ENCODE data around the gene DR1. TPM values are rescaled to one million over a fixed set of nuclear protein-coding genes. Genes with fewer than 3 reads are reported as not detected.
"Not testable (repeated sequence)": the region's sequence is repeated elsewhere in the genome, so short reads cannot be mapped to it uniquely, and the experiment has no call there.

The DR1 gene
- total RNA-seq, 2 donors from 2014 or later = 56.7 to 87.0 TPM

- H3K36me3 Mint-ChIP-seq (ENCODE audit: low read depth); H3K27me3 Mint-ChIP-seq; H3K4me1 Mint-ChIP-seq; H3K4me3 Mint-ChIP-seq; ATAC-seq (replicated peaks); H3K27ac Mint-ChIP-seq: not testable (repeated sequence)
- peaks cover 17% of the 10 kb centered on the region for H3K9me3 Mint-ChIP-seq
Measured at GRCh38 chr1:93386268-93386667, 40.6 kb downstream of the DR1 start.

GRCh38 chr1:93394514-93394913 lies 48.8 kb downstream of the DR1 start:
- H3K4me3 Mint-ChIP-seq = no peak overlapping the region
- ATAC-seq (replicated peaks) = no peak
- H3K27me3 Mint-ChIP-seq = no peaks in the 10 kb centered on the region
- H3K36me3 Mint-ChIP-seq (ENCODE audit: low read depth) = no peaks in the 10 kb centered on the region
- no peaks in the 10 kb centered on the region for H3K4me1 Mint-ChIP-seq
- no peaks in the 10 kb centered on the region for H3K9me3 Mint-ChIP-seq
- H3K27ac Mint-ChIP-seq = no peak overlapping the region

- H3K36me3 Mint-ChIP-seq (ENCODE audit: low read depth) = no peaks in the 10 kb centered on the region
- H3K4me3 Mint-ChIP-seq = no peak overlapping the region
- ATAC-seq (replicated peaks) = no peak
- H3K9me3 Mint-ChIP-seq = no peaks in the 10 kb centered on the region
- no peaks in the 10 kb centered on the region for H3K27me3 Mint-ChIP-seq
- no peak overlapping the region for H3K27ac Mint-ChIP-seq
- H3K4me1 Mint-ChIP-seq = no peaks in the 10 kb centered on the region
Measured at GRCh38 chr1:93395195-93395594, 49.5 kb downstream of the DR1 start.

- no peaks in the 10 kb centered on the region for H3K36me3 Mint-ChIP-seq (ENCODE audit: low read depth)
- no peaks in the 10 kb centered on the region for H3K4me1 Mint-ChIP-seq
- no peaks in the 10 kb centered on the region for H3K9me3 Mint-ChIP-seq
- H3K4me3 Mint-ChIP-seq = no peak overlapping the region
- no peak for ATAC-seq (replicated peaks)
- H3K27ac Mint-ChIP-seq = no peak overlapping the region
- H3K27me3 Mint-ChIP-seq = peaks cover 3% of the 10 kb centered on the region
Measured at GRCh38 chr1:93399781-93400180, 54.1 kb downstream of the DR1 start.

GRCh38 chr1:93408203-93408602 lies 62.5 kb downstream of the DR1 start:
- ATAC-seq (replicated peaks) = no peak
- H3K4me3 Mint-ChIP-seq = no peak overlapping the region
- H3K27me3 Mint-ChIP-seq = peaks cover 10% of the 10 kb centered on the region
- no peaks in the 10 kb centered on the region for H3K4me1 Mint-ChIP-seq
- H3K36me3 Mint-ChIP-seq (ENCODE audit: low read depth) = no peaks in the 10 kb centered on the region
- H3K9me3 Mint-ChIP-seq = peaks cover 7% of the 10 kb centered on the region
- H3K27ac Mint-ChIP-seq = no peak overlapping the region

- ATAC-seq (replicated peaks) = no peak
- H3K4me3 Mint-ChIP-seq = no peak overlapping the region
- peaks cover 8% of the 10 kb centered on the region for H3K27me3 Mint-ChIP-seq
- H3K4me1 Mint-ChIP-seq = no peaks in the 10 kb centered on the region
- no peaks in the 10 kb centered on the region for H3K36me3 Mint-ChIP-seq (ENCODE audit: low read depth)
- H3K9me3 Mint-ChIP-seq = peaks cover 7% of the 10 kb centered on the region
- no peak overlapping the region for H3K27ac Mint-ChIP-seq
Measured at GRCh38 chr1:93411000-93411399, 65.3 kb downstream of the DR1 start.

GRCh38 chr1:93414749-93415148 lies 69.0 kb downstream of the DR1 start:
- peaks cover 3% of the 10 kb centered on the region for H3K27me3 Mint-ChIP-seq
- no peak overlapping the region for H3K4me3 Mint-ChIP-seq
- no peaks in the 10 kb centered on the region for H3K4me1 Mint-ChIP-seq
- H3K9me3 Mint-ChIP-seq = no peaks in the 10 kb centered on the region
- H3K27ac Mint-ChIP-seq = no peak overlapping the region
- no peaks in the 10 kb centered on the region for H3K36me3 Mint-ChIP-seq (ENCODE audit: low read depth)
- ATAC-seq (replicated peaks) = no peak

GRCh38 chr1:93415296-93415695 lies 69.6 kb downstream of the DR1 start:
- ATAC-seq (replicated peaks) = no peak
- Mint-ChIP-seq H3K27ac (no peak overlapping the region), H3K27me3 (peaks cover 3% of the 10 kb centered on the region), H3K36me3 (ENCODE audit: low read depth) (no peaks in the 10 kb centered on the region), H3K4me1 (no peaks in the 10 kb centered on the region), H3K9me3 (no peaks in the 10 kb centered on the region), H3K4me3 (no peak overlapping the region)

GRCh38 chr1:93416183-93416582 lies 70.5 kb downstream of the DR1 start:
- no peak for ATAC-seq (replicated peaks)
- Mint-ChIP-seq H3K9me3 (no peaks in the 10 kb centered on the region), H3K4me3 (no peak overlapping the region), H3K36me3 (ENCODE audit: low read depth) (no peaks in the 10 kb centered on the region), H3K27ac (no peak overlapping the region), H3K27me3 (peaks cover 8% of the 10 kb centered on the region), H3K4me1 (no peaks in the 10 kb centered on the region)

Other genes starting within 250 kb of the DR1 start
- gene TMED5, start 165.5 kb upstream of the DR1 start, total RNA-seq = 10 to 100 TPM; 37.6 to 43.1 TPM
- gene CCDC18, start 165.2 kb upstream of the DR1 start, total RNA-seq = 10 to 100 TPM; 12.7 to 15.2 TPM
- 1 to 10 TPM; 1.8 to 2.2 TPM for gene FNBP1L, start 102.2 kb downstream of the DR1 start, total RNA-seq